Stimulated activated effector memory CD8-positive, alpha-beta T cell treated with anti-CD3 and anti-CD28 coated beads, Interleukin-12 subunit alpha, Interleukin-12 subunit beta, amount 100 ng/mL, for 72 hours (primary cell): ENCODE data around the gene DSG3.

ENCODE experiments used
- ATAC-seq: fragments of 150-1000 bp; cut with Tn5 transposase; 2 replicates; pipeline ENCODE4 v1.10.0; 2021
- DNase-seq, 2 donors: peaks; one replicate each; pipeline ENCODE4 v3.0.0; 2021 to 2022; ENCODE audit warnings: low spot score in 2 of 2
- H3K27ac Mint-ChIP-seq: one replicate; pipeline ENCODE4 v1.8.0; 2022; ENCODE audit warnings: mild to moderate bottlenecking, mixed read lengths
- H3K36me3 Mint-ChIP-seq: one replicate; pipeline ENCODE4 v1.8.0; 2022; ENCODE audit warnings: mild to moderate bottlenecking, mixed read lengths
- H3K4me1 Mint-ChIP-seq: one replicate; pipeline ENCODE4 v1.8.0; 2022; ENCODE audit warnings: mixed read lengths
- H3K4me3 Mint-ChIP-seq: one replicate; pipeline ENCODE4 v1.8.0; 2022; ENCODE audit warnings: mild to moderate bottlenecking, mixed read lengths
- H3K9me3 Mint-ChIP-seq: one replicate; pipeline ENCODE4 v1.8.0; 2022; ENCODE audit warnings: mixed read lengths

The DSG3 gene

GRCh38 chr18:31511098-31511497 is 63.6 kb downstream of the DSG3 start:
- Mint-ChIP-seq H3K4me3 (no peak overlapping the region), H3K4me1 (no peaks in the 10 kb centered on the region)
- no peak for DNase-seq

GRCh38 chr18:31512203-31512764 is 64.7 kb downstream of the DSG3 start:
- Mint-ChIP-seq H3K27ac (no peak overlapping the region), H3K4me1 (no peaks in the 10 kb centered on the region), H3K36me3 (no peaks in the 10 kb centered on the region), H3K4me3 (no peak overlapping the region), H3K9me3 (no peaks in the 10 kb centered on the region)
- ATAC-seq = no peak
- no peak for DNase-seq

More at GRCh38 chr18:31511098-31511497, 63.6 kb downstream of the DSG3 start:
- Mint-ChIP-seq H3K36me3 (no peaks in the 10 kb centered on the region), H3K9me3 (no peaks in the 10 kb centered on the region), H3K27ac (no peak overlapping the region)
- no peak for ATAC-seq

DNA sequence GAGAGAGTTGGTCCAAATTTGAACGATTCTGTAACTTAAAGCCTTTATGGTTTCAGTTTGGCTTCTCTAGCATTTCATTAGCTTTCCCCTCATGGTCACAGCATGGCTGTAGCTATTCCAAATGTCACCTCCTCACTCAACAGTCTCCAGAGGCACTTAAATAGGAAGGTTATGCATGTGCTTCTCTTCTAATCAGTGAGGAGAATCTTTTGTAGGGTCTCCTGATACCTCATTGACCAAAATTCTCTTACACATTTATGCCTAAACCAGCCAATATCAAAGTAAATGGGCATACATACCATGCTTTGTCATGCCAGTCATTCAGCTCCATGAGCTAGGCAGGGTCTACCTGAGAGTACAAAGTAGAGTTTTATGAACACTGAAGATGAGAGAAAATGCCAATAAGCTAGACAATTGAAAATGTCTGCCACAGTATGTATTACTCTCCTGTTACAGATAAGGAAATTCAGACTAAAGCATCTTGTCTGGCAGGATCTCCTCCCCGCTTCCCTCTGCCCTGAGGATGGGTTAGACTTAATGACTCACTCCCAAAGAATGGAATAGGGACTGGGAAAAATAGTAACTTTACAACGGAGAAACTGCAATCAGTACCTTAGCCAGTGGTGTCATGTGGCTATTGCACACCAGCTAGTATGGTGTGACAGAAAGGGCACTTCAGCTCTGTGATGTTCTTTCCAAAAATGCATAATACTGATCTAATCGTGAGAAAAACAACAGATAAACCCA is 65.8 kb downstream of the DSG3 start:
- H3K4me3 Mint-ChIP-seq = no peak overlapping the region
- DNase-seq = no peak
- ATAC-seq = no peak
- no peaks in the 10 kb centered on the region for H3K36me3 Mint-ChIP-seq
- no peak overlapping the region for H3K27ac Mint-ChIP-seq
- H3K9me3 Mint-ChIP-seq = no peaks in the 10 kb centered on the region
- no peaks in the 10 kb centered on the region for H3K4me1 Mint-ChIP-seq

GRCh38 chr18:31516437-31516836 is 68.9 kb downstream of the DSG3 start:
- Mint-ChIP-seq H3K36me3 (no peaks in the 10 kb centered on the region), H3K4me1 (no peaks in the 10 kb centered on the region), H3K9me3 (no peaks in the 10 kb centered on the region), H3K27ac (no peak overlapping the region), H3K4me3 (no peak overlapping the region)
- DNase-seq (no peak), ATAC-seq (no peak)

- no peak for DNase-seq
These were observed 78.8 kb downstream of the DSG3 start for GRCh38 chr18:31526374-31526773.

More at GRCh38 chr18:31526374-31526773, 78.8 kb downstream of the DSG3 start:
- no peak for ATAC-seq
- no peak overlapping the region for H3K4me3 Mint-ChIP-seq
- no peaks in the 10 kb centered on the region for H3K36me3 Mint-ChIP-seq
- no peaks in the 10 kb centered on the region for H3K9me3 Mint-ChIP-seq
- no peak overlapping the region for H3K27ac Mint-ChIP-seq
- H3K4me1 Mint-ChIP-seq = no peaks in the 10 kb centered on the region
